Measurements from ENCODE around the gene TCHHL1.

The TCHHL1 gene

GRCh38 chr1:152089014-152089674, at the start of gene TCHHL1:
Gene TCHHL1, minus strand, starts transcription at chr1:152089064. Its CDS starts 921 bp downstream, at chr1:152088143.
- H3K36me3 ChIP-seq (ENCODE audit: control insufficient read depth, insufficient read depth, low read length), result no peaks in the 10 kb centered on the region
- no peak within 1 kb of the TSS for H3K9ac ChIP-seq (ENCODE audit: low read length)
- H3K4me1 ChIP-seq (ENCODE audit: control insufficient read depth, insufficient read depth, low read length), result no peaks in the 10 kb centered on the region
- no peaks in the 10 kb centered on the region for H3K27me3 ChIP-seq (ENCODE audit: control insufficient read depth, insufficient read depth, low read length)
- no peak within 1 kb of the TSS for H3K4me3 ChIP-seq (ENCODE audit: low read length)
- no peak within 1 kb of the TSS for H3K27ac ChIP-seq (ENCODE audit: low read depth, low read length)

- Histone ChIP-seq H3K36me3 (ENCODE audit: control insufficient read depth, insufficient read depth, low read length) (no peaks in the 10 kb centered on the region), H3K27me3 (ENCODE audit: control insufficient read depth, insufficient read depth, low read length) (no peaks in the 10 kb centered on the region), H3K4me1 (ENCODE audit: control insufficient read depth, insufficient read depth, low read length) (no peaks in the 10 kb centered on the region), H3K9ac (ENCODE audit: low read length) (no peak overlapping the region), H3K27ac (ENCODE audit: low read depth, low read length) (no peak overlapping the region), H3K4me3 (ENCODE audit: low read length) (no peak overlapping the region)
These were observed 48.4 kb upstream of the TCHHL1 start for GRCh38 chr1:152137215-152137614.

- Histone ChIP-seq H3K27me3 (ENCODE audit: control insufficient read depth, insufficient read depth, low read length) (no peaks in the 10 kb centered on the region), H3K27ac (ENCODE audit: low read depth, low read length) (no peak overlapping the region), H3K36me3 (ENCODE audit: control insufficient read depth, insufficient read depth, low read length) (no peaks in the 10 kb centered on the region), H3K4me3 (ENCODE audit: low read length) (no peak overlapping the region), H3K9ac (ENCODE audit: low read length) (no peak overlapping the region), H3K4me1 (ENCODE audit: control insufficient read depth, insufficient read depth, low read length) (no peaks in the 10 kb centered on the region)
These were observed 41.3 kb upstream of the TCHHL1 start for GRCh38 chr1:152130186-152130585.

- Histone ChIP-seq H3K4me1 (ENCODE audit: control insufficient read depth, insufficient read depth, low read length) (no peaks in the 10 kb centered on the region), H3K27me3 (ENCODE audit: control insufficient read depth, insufficient read depth, low read length) (no peaks in the 10 kb centered on the region)
These were observed 38.8 kb upstream of the TCHHL1 start for GRCh38 chr1:152127673-152128072.

GRCh38 chr1:152125834-152126443, 37.1 kb upstream of the TCHHL1 start:
- no peak overlapping the region for H3K27ac ChIP-seq (ENCODE audit: low read depth, low read length)
- H3K9ac ChIP-seq (ENCODE audit: low read length), result no peak overlapping the region
- H3K4me3 ChIP-seq (ENCODE audit: low read length), result no peak overlapping the region
- no peaks in the 10 kb centered on the region for H3K27me3 ChIP-seq (ENCODE audit: control insufficient read depth, insufficient read depth, low read length)
- H3K36me3 ChIP-seq (ENCODE audit: control insufficient read depth, insufficient read depth, low read length), result no peaks in the 10 kb centered on the region
- no peaks in the 10 kb centered on the region for H3K4me1 ChIP-seq (ENCODE audit: control insufficient read depth, insufficient read depth, low read length)

More at GRCh38 chr1:152127673-152128072, 38.8 kb upstream of the TCHHL1 start:
- no peak overlapping the region for H3K27ac ChIP-seq (ENCODE audit: low read depth, low read length)
- no peaks in the 10 kb centered on the region for H3K36me3 ChIP-seq (ENCODE audit: control insufficient read depth, insufficient read depth, low read length)
- no peak overlapping the region for H3K9ac ChIP-seq (ENCODE audit: low read length)
- H3K4me3 ChIP-seq (ENCODE audit: low read length), result no peak overlapping the region

GRCh38 chr1:152118915-152119314, 30.1 kb upstream of the TCHHL1 start:
- Histone ChIP-seq H3K27ac (ENCODE audit: low read depth, low read length) (no peak overlapping the region), H3K36me3 (ENCODE audit: control insufficient read depth, insufficient read depth, low read length) (no peaks in the 10 kb centered on the region), H3K27me3 (ENCODE audit: control insufficient read depth, insufficient read depth, low read length) (peaks cover 2% of the 10 kb centered on the region), H3K4me1 (ENCODE audit: control insufficient read depth, insufficient read depth, low read length) (no peaks in the 10 kb centered on the region), H3K9ac (ENCODE audit: low read length) (no peak overlapping the region), H3K4me3 (ENCODE audit: low read length) (no peak overlapping the region)

- Histone ChIP-seq H3K36me3 (ENCODE audit: control insufficient read depth, insufficient read depth, low read length) (no peaks in the 10 kb centered on the region), H3K9ac (ENCODE audit: low read length) (no peak within 1 kb of the TSS), H3K27me3 (ENCODE audit: control insufficient read depth, insufficient read depth, low read length) (peaks cover 25% of the 10 kb centered on the region), H3K4me1 (ENCODE audit: control insufficient read depth, insufficient read depth, low read length) (peaks cover 6% of the 10 kb centered on the region), H3K27ac (ENCODE audit: low read depth, low read length) (no peak within 1 kb of the TSS), H3K4me3 (ENCODE audit: low read length) (no peak within 1 kb of the TSS)
These were observed 26.5 kb upstream of the TCHHL1 start, which contains the start of gene TCHH for GRCh38 chr1:152115344-152115743. Gene TCHH, minus strand, starts transcription at chr1:152115444. Its CDS starts 1,364 bp downstream, at chr1:152114080.

- H3K36me3 ChIP-seq (ENCODE audit: control insufficient read depth, insufficient read depth, low read length), result no peaks in the 10 kb centered on the region
- peaks cover 15% of the 10 kb centered on the region for H3K4me1 ChIP-seq (ENCODE audit: control insufficient read depth, insufficient read depth, low read length)
- peak overlapping the region; percentile 64 for H3K4me3 ChIP-seq (ENCODE audit: low read length)
- H3K27ac ChIP-seq (ENCODE audit: low read depth, low read length), result no peak overlapping the region
- H3K27me3 ChIP-seq (ENCODE audit: control insufficient read depth, insufficient read depth, low read length), result peaks cover 48% of the 10 kb centered on the region
- H3K9ac ChIP-seq (ENCODE audit: low read length), result no peak overlapping the region
These were observed 24.1 kb upstream of the TCHHL1 start for GRCh38 chr1:152112885-152113432.

GRCh38 chr1:152112101-152112884, 23.4 kb upstream of the TCHHL1 start:
- H3K9ac ChIP-seq (ENCODE audit: low read length), result no peak overlapping the region
- peak overlapping the region; percentile 64 for H3K4me3 ChIP-seq (ENCODE audit: low read length)
- no peaks in the 10 kb centered on the region for H3K36me3 ChIP-seq (ENCODE audit: control insufficient read depth, insufficient read depth, low read length)
- H3K4me1 ChIP-seq (ENCODE audit: control insufficient read depth, insufficient read depth, low read length), result peaks cover 15% of the 10 kb centered on the region
- H3K27me3 ChIP-seq (ENCODE audit: control insufficient read depth, insufficient read depth, low read length), result peaks cover 54% of the 10 kb centered on the region
- H3K27ac ChIP-seq (ENCODE audit: low read depth, low read length), result no peak overlapping the region

- Histone ChIP-seq H3K27me3 (ENCODE audit: control insufficient read depth, insufficient read depth, low read length) (peaks cover 60% of the 10 kb centered on the region), H3K36me3 (ENCODE audit: control insufficient read depth, insufficient read depth, low read length) (no peaks in the 10 kb centered on the region), H3K4me1 (ENCODE audit: control insufficient read depth, insufficient read depth, low read length) (peaks cover 15% of the 10 kb centered on the region), H3K27ac (ENCODE audit: low read depth, low read length) (no peak overlapping the region), H3K4me3 (ENCODE audit: low read length) (peak overlapping the region; percentile 67), H3K9ac (ENCODE audit: low read length) (no peak overlapping the region)
These were observed 22.7 kb upstream of the TCHHL1 start for GRCh38 chr1:152111515-152111968.

- no peak overlapping the region for H3K27ac ChIP-seq (ENCODE audit: low read depth, low read length)
- H3K27me3 ChIP-seq (ENCODE audit: control insufficient read depth, insufficient read depth, low read length), result peaks cover 60% of the 10 kb centered on the region
- peak overlapping the region; percentile 67 for H3K4me3 ChIP-seq (ENCODE audit: low read length)
- no peak overlapping the region for H3K9ac ChIP-seq (ENCODE audit: low read length)
- H3K36me3 ChIP-seq (ENCODE audit: control insufficient read depth, insufficient read depth, low read length), result no peaks in the 10 kb centered on the region
- peaks cover 15% of the 10 kb centered on the region for H3K4me1 ChIP-seq (ENCODE audit: control insufficient read depth, insufficient read depth, low read length)
These were observed 22.1 kb upstream of the TCHHL1 start for GRCh38 chr1:152110860-152111514.
